Measurements from ENCODE around the gene CFL1.

The CFL1 gene

DNA sequence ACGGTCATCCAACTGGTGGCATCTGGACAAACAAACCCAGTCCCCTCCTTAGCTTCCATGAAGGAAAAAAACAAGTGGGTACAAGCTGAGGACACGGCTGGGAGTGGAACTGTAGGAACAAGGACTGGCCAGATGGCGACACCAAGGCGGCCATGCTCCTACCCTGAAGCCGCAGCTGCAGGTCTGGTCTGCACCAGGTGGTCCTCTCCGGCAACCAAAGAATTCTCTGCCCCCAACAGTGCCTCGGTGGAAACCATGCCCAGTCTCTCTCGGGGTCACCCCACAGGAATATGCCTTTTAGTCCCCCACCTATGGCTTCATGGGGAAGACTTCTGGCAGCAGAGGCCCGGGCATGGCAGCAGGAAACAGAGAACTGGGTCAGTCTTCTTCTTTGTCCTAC is 48.5 kb downstream of the CFL1 start:
- Histone ChIP-seq H3K27ac (no peak overlapping the region), H3K79me2 (ENCODE audit: insufficient read depth, low read depth) (no peaks in the 10 kb centered on the region), H3K27me3 (ENCODE audit: insufficient read depth, low read depth) (peaks cover 8% of the 10 kb centered on the region; the same call in 1 of the 2 replicates), H3K4me1 (ENCODE audit: low read depth, poor library complexity, severe bottlenecking) (no peaks in the 10 kb centered on the region), H3K36me3 (ENCODE audit: insufficient read depth) (no peaks in the 10 kb centered on the region), H3K4me2 (no peak overlapping the region), H3K9ac (no peak overlapping the region), H2AFZ (ENCODE audit: low read depth) (no peak overlapping the region), H4K20me1 (ENCODE audit: insufficient read depth) (no peaks in the 10 kb centered on the region), H3K4me3 (IDR thresholded peaks at IDR 0.05; ENCODE audit: insufficient read depth, low read depth, low read length) (no peak overlapping the region)
- TF ChIP-seq, protein P1, sequence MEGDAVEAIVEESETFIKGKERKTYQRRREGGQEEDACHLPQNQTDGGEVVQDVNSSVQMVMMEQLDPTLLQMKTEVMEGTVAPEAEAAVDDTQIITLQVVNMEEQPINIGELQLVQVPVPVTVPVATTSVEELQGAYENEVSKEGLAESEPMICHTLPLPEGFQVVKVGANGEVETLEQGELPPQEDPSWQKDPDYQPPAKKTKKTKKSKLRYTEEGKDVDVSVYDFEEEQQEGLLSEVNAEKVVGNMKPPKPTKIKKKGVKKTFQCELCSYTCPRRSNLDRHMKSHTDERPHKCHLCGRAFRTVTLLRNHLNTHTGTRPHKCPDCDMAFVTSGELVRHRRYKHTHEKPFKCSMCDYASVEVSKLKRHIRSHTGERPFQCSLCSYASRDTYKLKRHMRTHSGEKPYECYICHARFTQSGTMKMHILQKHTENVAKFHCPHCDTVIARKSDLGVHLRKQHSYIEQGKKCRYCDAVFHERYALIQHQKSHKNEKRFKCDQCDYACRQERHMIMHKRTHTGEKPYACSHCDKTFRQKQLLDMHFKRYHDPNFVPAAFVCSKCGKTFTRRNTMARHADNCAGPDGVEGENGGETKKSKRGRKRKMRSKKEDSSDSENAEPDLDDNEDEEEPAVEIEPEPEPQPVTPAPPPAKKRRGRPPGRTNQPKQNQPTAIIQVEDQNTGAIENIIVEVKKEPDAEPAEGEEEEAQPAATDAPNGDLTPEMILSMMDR (conservative IDR thresholded peaks at IDR 0.05; ENCODE audit: low read depth, low read length), result no peak

DNA sequence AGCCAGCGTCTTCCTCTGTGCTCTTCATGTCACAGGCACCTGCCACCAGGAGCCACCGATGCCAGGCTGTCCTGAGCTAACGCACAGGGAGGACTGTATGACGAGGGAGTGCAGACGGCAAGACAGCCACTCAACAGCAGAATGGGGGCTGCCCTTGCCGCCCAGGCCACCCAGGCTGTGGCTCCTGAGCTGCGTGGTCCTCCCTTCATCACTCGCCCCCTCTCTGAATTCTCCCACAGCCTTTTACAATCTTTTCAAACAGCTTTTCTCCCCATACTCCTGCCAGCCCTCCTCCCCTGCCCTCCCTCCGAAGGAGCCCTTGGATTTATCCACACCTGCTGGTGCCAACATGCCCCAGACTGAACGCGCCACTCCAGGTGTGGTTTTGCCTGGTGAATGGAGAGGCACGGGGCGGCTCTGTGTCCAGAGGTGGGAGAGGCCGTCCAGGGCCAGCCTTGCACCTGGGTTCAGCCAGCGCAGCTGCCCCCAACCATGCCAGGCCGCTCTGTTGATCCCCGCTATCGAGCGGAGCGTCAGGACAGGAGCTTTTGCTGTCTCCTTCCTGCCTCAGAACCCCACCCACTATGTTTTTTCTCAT is 49.1 kb downstream of the CFL1 start:
- TF ChIP-seq, protein P1 (conservative IDR thresholded peaks at IDR 0.05; ENCODE audit: low read depth, low read length), result no peak
- peaks cover 13% of the 10 kb centered on the region; the same call in 1 of the 2 replicates for H3K27me3 ChIP-seq (ENCODE audit: insufficient read depth, low read depth)
- no peak overlapping the region for H3K4me2 ChIP-seq
- no peak overlapping the region for H3K4me3 ChIP-seq (IDR thresholded peaks at IDR 0.05; ENCODE audit: insufficient read depth, low read depth, low read length)
- no peaks in the 10 kb centered on the region for H3K36me3 ChIP-seq (ENCODE audit: insufficient read depth)
- H3K27ac ChIP-seq, result no peak overlapping the region
- H3K4me1 ChIP-seq (ENCODE audit: low read depth, poor library complexity, severe bottlenecking), result no peaks in the 10 kb centered on the region
- H3K9ac ChIP-seq, result no peak overlapping the region
- H2AFZ ChIP-seq (ENCODE audit: low read depth), result no peak overlapping the region
- H4K20me1 ChIP-seq (ENCODE audit: insufficient read depth), result no peaks in the 10 kb centered on the region
- H3K79me2 ChIP-seq (ENCODE audit: insufficient read depth, low read depth), result no peaks in the 10 kb centered on the region

DNA sequence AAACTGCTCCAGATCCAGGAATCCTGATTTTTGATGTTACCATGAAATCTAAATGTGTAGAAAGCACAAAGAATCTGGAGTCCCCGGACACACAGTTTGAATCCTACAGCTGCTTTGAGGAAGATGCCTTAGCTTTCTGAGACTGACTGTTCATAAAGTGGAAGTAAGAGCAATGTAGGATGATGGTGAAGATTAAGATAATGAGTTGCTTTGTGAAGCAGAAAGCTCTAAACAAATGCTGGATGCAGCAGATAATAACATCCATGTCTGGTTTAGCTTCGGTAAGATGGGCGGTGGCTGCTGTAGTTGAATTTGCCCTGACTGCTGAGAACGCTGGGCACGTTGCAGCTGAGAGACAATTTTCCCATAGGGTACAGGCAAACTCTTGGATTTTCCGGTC is 51.0 kb downstream of the CFL1 start:
- Histone ChIP-seq H3K36me3 (ENCODE audit: insufficient read depth) (no peaks in the 10 kb centered on the region), H3K79me2 (ENCODE audit: insufficient read depth, low read depth) (no peaks in the 10 kb centered on the region), H3K27me3 (ENCODE audit: insufficient read depth, low read depth) (peaks cover 14% of the 10 kb centered on the region; the same call in 1 of the 2 replicates), H3K27ac (no peak overlapping the region), H2AFZ (ENCODE audit: low read depth) (no peak overlapping the region), H3K4me1 (ENCODE audit: low read depth, poor library complexity, severe bottlenecking) (no peaks in the 10 kb centered on the region), H3K4me2 (no peak overlapping the region), H3K4me3 (IDR thresholded peaks at IDR 0.05; ENCODE audit: insufficient read depth, low read depth, low read length) (no peak overlapping the region), H3K9ac (no peak overlapping the region), H4K20me1 (ENCODE audit: insufficient read depth) (no peaks in the 10 kb centered on the region)
- TF ChIP-seq, protein P1 (conservative IDR thresholded peaks at IDR 0.05; ENCODE audit: low read depth, low read length), result no peak

Data from KMS-11 (cell line).